CD4-positive, alpha-beta T cell treated with Interleukin-15 for 1 hour (primary cell): ENCODE results near the gene ANKRD36.
"Not testable (repeated sequence)": the region's sequence is repeated elsewhere in the genome, so short reads cannot be mapped to it uniquely, and the experiment has no call there.

ENCODE experiments used
- DNase-seq: peaks from one replicate; pipeline ENCODE4 v3.0.0-alpha.2; 2020

The ANKRD36 gene

GRCh38 chr2:97129090-97129489 is 16.1 kb downstream of the ANKRD36 start:
- DNase-seq = not testable (repeated sequence)

GRCh38 chr2:97144016-97144415 is 31.1 kb downstream of the ANKRD36 start:
- DNase-seq = not testable (repeated sequence)

- not testable (repeated sequence) for DNase-seq
Measured at GRCh38 chr2:97166548-97166947, 53.6 kb downstream of the ANKRD36 start.

GRCh38 chr2:97167938-97168337 is 55.0 kb downstream of the ANKRD36 start:
- not testable (repeated sequence) for DNase-seq

GRCh38 chr2:97168583-97168982 is 55.6 kb downstream of the ANKRD36 start:
- DNase-seq = not testable (repeated sequence)

GRCh38 chr2:97180391-97180790 is 67.4 kb downstream of the ANKRD36 start:
- DNase-seq = not testable (repeated sequence)

GRCh38 chr2:97195349-97195748 is 82.4 kb downstream of the ANKRD36 start:
- not testable (repeated sequence) for DNase-seq

GRCh38 chr2:97197251-97197650 is 84.3 kb downstream of the ANKRD36 start:
- DNase-seq = not testable (repeated sequence)

GRCh38 chr2:97200887-97201286 is 87.9 kb downstream of the ANKRD36 start:
- DNase-seq = not testable (repeated sequence)

GRCh38 chr2:97202643-97203250 is 89.8 kb downstream of the ANKRD36 start:
- not testable (repeated sequence) for DNase-seq

- no peak for DNase-seq
Measured at GRCh38 chr2:97210325-97210724, 97.4 kb downstream of the ANKRD36 start.

GRCh38 chr2:97215025-97215424 is 102.1 kb downstream of the ANKRD36 start:
- not testable (repeated sequence) for DNase-seq

GRCh38 chr2:97230848-97231585 is 118.1 kb downstream of the ANKRD36 start:
- DNase-seq = not testable (repeated sequence)

GRCh38 chr2:97232981-97233380 is 120.0 kb downstream of the ANKRD36 start:
- DNase-seq = not testable (repeated sequence)

- not testable (repeated sequence) for DNase-seq
Measured at GRCh38 chr2:97233660-97234295, 120.8 kb downstream of the ANKRD36 start.

GRCh38 chr2:97261192-97261591 is 148.2 kb downstream of the ANKRD36 start:
- not testable (repeated sequence) for DNase-seq

- DNase-seq = not testable (repeated sequence)
Measured at GRCh38 chr2:97266449-97266848, 153.5 kb downstream of the ANKRD36 start.

- DNase-seq = peak; percentile 16
Measured at GRCh38 chr2:97267411-97268074, 154.6 kb downstream of the ANKRD36 start.

- DNase-seq = not testable (repeated sequence)
Measured at GRCh38 chr2:97268075-97268591, 155.2 kb downstream of the ANKRD36 start.

GRCh38 chr2:97276232-97276798 is 163.4 kb downstream of the ANKRD36 start:
- not testable (repeated sequence) for DNase-seq

GRCh38 chr2:97285187-97285586 is 172.2 kb downstream of the ANKRD36 start:
- DNase-seq = not testable (repeated sequence)

- DNase-seq = not testable (repeated sequence)
Measured at GRCh38 chr2:97293687-97294086, 180.7 kb downstream of the ANKRD36 start.
